ENCODE measurements around the gene GLUD1. TPM values are rescaled to one million over a fixed set of nuclear protein-coding genes. Genes with fewer than 3 reads are reported as not detected.
A peak's percentile ranks its signal among the peaks of the same experiment; 100 is the strongest.
"Not testable (repeated sequence)": the region's sequence is repeated elsewhere in the genome, so short reads cannot be mapped to it uniquely, and the experiment has no call there.

Gene GLUD1
- total RNA-seq, 1 donor from 2014 or later, result 123 TPM

- H3K4me1 Mint-ChIP-seq (ENCODE audit: unreplicated experiment); H3K27ac Mint-ChIP-seq; H3K9me3 Mint-ChIP-seq; H3K4me3 Mint-ChIP-seq; DNase-seq (ENCODE audit: extremely low spot score, unreplicated experiment); H3K27me3 Mint-ChIP-seq; H3K36me3 Mint-ChIP-seq: not testable (repeated sequence)
These were observed 79.5 kb downstream of the GLUD1 start for GRCh38 chr10:87014986-87015716.

- not testable (repeated sequence) for DNase-seq (ENCODE audit: extremely low spot score, unreplicated experiment); H3K27ac Mint-ChIP-seq; H3K4me1 Mint-ChIP-seq (ENCODE audit: unreplicated experiment); H3K27me3 Mint-ChIP-seq; H3K9me3 Mint-ChIP-seq; H3K36me3 Mint-ChIP-seq; H3K4me3 Mint-ChIP-seq
These were observed 81.1 kb downstream of the GLUD1 start for GRCh38 chr10:87013528-87013927.

GRCh38 chr10:87009134-87009696 is 85.4 kb downstream of the GLUD1 start:
- H3K9me3 Mint-ChIP-seq; H3K27ac Mint-ChIP-seq; H3K36me3 Mint-ChIP-seq; H3K4me3 Mint-ChIP-seq; DNase-seq (ENCODE audit: extremely low spot score, unreplicated experiment); H3K4me1 Mint-ChIP-seq (ENCODE audit: unreplicated experiment); H3K27me3 Mint-ChIP-seq: not testable (repeated sequence)

GRCh38 chr10:87008303-87008702 is 86.3 kb downstream of the GLUD1 start:
- H3K27me3 Mint-ChIP-seq; DNase-seq (ENCODE audit: extremely low spot score, unreplicated experiment); H3K9me3 Mint-ChIP-seq; H3K4me3 Mint-ChIP-seq; H3K4me1 Mint-ChIP-seq (ENCODE audit: unreplicated experiment); H3K36me3 Mint-ChIP-seq: not testable (repeated sequence)
- peak overlapping the region; percentile 50 for H3K27ac Mint-ChIP-seq

GRCh38 chr10:87007674-87008073 is 87.0 kb downstream of the GLUD1 start:
- not testable (repeated sequence) for H3K9me3 Mint-ChIP-seq; H3K27me3 Mint-ChIP-seq; H3K4me1 Mint-ChIP-seq (ENCODE audit: unreplicated experiment); H3K27ac Mint-ChIP-seq; H3K36me3 Mint-ChIP-seq; DNase-seq (ENCODE audit: extremely low spot score, unreplicated experiment); H3K4me3 Mint-ChIP-seq

- not testable (repeated sequence) for H3K36me3 Mint-ChIP-seq
These were observed 87.5 kb downstream of the GLUD1 start for GRCh38 chr10:87007124-87007523.

GRCh38 chr10:87000491-87000890 is 94.2 kb downstream of the GLUD1 start:
- Mint-ChIP-seq H3K4me1 (ENCODE audit: unreplicated experiment) (no peaks in the 10 kb centered on the region), H3K27me3 (no peaks in the 10 kb centered on the region), H3K4me3 (no peak overlapping the region), H3K27ac (no peak overlapping the region), H3K36me3 (no peaks in the 10 kb centered on the region), H3K9me3 (no peaks in the 10 kb centered on the region)
- no peak for TF ChIP-seq CTCF (conservative IDR thresholded peaks at IDR 0.05)
- no peak for DNase-seq (ENCODE audit: extremely low spot score, unreplicated experiment)

More at GRCh38 chr10:87007124-87007523, 87.5 kb downstream of the GLUD1 start:
- not testable (repeated sequence) for H3K4me1 Mint-ChIP-seq (ENCODE audit: unreplicated experiment); H3K27me3 Mint-ChIP-seq; H3K4me3 Mint-ChIP-seq; DNase-seq (ENCODE audit: extremely low spot score, unreplicated experiment); H3K9me3 Mint-ChIP-seq
- peak overlapping the region; percentile 27 for H3K27ac Mint-ChIP-seq

Other genes starting within 250 kb of the GLUD1 start
- 4.0 and 5.5 TPM in 2 replicates for gene MMRN2, start 137.2 kb downstream of the GLUD1 start, total RNA-seq (ENCODE audit: low replicate concordance)
- gene SNCG, start 136.2 kb downstream of the GLUD1 start, total RNA-seq (ENCODE audit: low replicate concordance), result 60.4 and 77.6 TPM in 2 replicates
- gene ADIRF, start 126.4 kb downstream of the GLUD1 start, total RNA-seq (ENCODE audit: low replicate concordance), result 1.5 TPM in 1 of 2 replicates, not detected in the other
- gene FAM25A, start 74.5 kb downstream of the GLUD1 start, total RNA-seq (ENCODE audit: low replicate concordance), result not detected in 2 replicates
- gene SHLD2, start 363 bp upstream of the GLUD1 start, total RNA-seq (ENCODE audit: low replicate concordance), result 20.3 and 24.9 TPM in 2 replicates
- 1.5 and 3.2 TPM in 2 replicates for gene NUTM2A, start 130.6 kb upstream of the GLUD1 start, total RNA-seq (ENCODE audit: low replicate concordance)

Measured in type B pancreatic cell (in vitro differentiated cells).